ENCODE results near the gene MAP4K5. TPM values are rescaled to one million over a fixed set of nuclear protein-coding genes. Genes with fewer than 3 reads are reported as not detected.
"Not testable (repeated sequence)": the region's sequence is repeated elsewhere in the genome, so short reads cannot be mapped to it uniquely, and the experiment has no call there.

The MAP4K5 gene
- total RNA-seq, 2 donors from 2014 or later, result 17.6 to 25.3 TPM

DNA sequence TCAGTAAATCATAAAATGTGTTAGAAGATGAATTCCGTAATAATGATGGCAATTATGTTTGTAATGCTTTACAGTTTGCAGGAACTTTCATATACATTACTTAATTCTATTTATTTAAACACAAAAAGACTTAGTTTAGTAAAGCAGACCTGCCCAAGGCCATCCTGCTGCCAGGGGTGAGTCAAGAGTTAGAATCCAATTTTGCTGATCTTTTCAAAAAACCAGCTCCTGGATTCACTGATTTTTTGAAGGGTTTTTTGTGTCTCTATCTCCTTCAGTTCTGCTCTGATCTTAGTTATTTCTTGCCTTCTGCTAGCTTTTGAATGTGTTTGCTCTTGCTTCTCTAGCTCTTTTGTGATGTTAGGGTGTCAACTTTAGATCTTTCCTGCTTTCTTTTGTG lies 25.3 kb downstream of the MAP4K5 start:
- intact Hi-C loops (cut with DNase I); DNase-seq; ATAC-seq: not testable (repeated sequence)

GRCh38 chr14:50501642-50502041 lies 30.7 kb downstream of the MAP4K5 start:
- ATAC-seq, result no peak
- DNase-seq, result no peak

GRCh38 chr14:50497351-50497750 lies 35.0 kb downstream of the MAP4K5 start:
- ATAC-seq (no peak), DNase-seq (no peak)
- intact Hi-C loops (cut with DNase I), result no loop called here

More at GRCh38 chr14:50501642-50502041, 30.7 kb downstream of the MAP4K5 start:
- intact Hi-C loops (cut with DNase I), result no loop called here

- ATAC-seq (no peak), DNase-seq (no peak)
- intact Hi-C loops (cut with DNase I), result no loop called here
These were observed 42.5 kb downstream of the MAP4K5 start for GRCh38 chr14:50489851-50490250.

- intact Hi-C loops (cut with DNase I), result no loop called here
- DNase-seq (no peak), ATAC-seq (no peak)
These were observed 43.8 kb downstream of the MAP4K5 start for GRCh38 chr14:50488521-50488920.

DNA sequence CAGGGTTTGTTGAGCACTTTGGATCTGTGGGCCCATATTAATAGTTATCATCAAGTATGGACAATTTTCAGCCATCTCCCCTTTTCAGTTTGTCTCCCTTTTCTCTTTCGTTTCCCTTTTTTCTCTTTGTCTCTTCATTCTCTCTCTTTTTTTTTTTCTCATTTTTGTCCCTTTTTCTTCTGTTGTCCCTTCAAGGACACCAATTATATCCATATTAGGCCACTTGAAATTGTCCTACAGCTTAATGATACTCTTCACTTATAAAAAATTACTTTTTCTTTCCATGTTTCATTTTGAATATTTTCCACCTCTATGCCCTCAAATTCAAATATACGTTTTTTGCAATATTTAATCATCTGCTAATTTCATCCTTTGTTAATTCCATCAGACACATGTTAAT lies 53.3 kb downstream of the MAP4K5 start:
- DNase-seq (no peak), ATAC-seq (no peak)
- intact Hi-C loops (cut with DNase I), result no loop called here

DNA sequence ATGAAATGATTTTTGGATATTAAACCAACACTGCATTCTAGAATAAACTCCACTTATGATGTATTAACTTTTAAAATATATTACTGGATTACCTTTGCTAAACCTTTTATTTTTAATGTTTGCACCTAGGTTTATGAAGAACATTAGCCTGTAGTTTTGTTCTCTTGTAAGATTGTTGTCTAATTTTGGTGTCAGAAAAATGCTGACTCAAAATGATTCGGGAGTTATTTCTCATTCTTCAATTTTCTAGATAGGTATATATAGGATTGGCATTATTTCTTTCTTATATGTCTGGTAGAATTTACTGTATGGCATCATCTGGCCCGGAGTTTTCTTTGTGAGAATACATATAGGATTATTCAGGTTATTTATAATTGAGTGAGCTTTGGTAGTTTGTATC lies 54.6 kb downstream of the MAP4K5 start:
- intact Hi-C loops (cut with DNase I), result no loop called here
- DNase-seq (no peak), ATAC-seq (no peak)

GRCh38 chr14:50476134-50476533 lies 56.2 kb downstream of the MAP4K5 start:
- ATAC-seq (no peak), DNase-seq (no peak)
- intact Hi-C loops (cut with DNase I), result no loop called here

DNA sequence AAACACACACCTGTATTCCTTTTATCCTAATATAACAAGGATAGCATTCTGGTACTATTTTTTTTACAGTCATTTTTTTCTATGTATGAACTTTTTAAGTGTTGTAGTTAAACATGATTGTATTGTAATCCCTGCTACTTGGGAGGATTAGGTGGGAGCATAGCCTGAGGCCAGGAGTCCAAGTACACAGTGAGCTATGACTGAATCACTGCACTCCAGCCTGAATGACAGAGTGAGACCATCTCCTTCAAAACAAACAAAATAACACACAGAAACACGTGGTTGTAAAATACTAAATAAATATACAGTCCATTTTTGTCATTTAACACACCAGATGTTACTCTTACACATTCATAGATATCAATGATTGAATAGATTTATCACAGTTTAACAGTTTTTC lies 56.9 kb downstream of the MAP4K5 start:
- ATAC-seq (no peak), DNase-seq (no peak)
- intact Hi-C loops (cut with DNase I), result no loop called here

DNA sequence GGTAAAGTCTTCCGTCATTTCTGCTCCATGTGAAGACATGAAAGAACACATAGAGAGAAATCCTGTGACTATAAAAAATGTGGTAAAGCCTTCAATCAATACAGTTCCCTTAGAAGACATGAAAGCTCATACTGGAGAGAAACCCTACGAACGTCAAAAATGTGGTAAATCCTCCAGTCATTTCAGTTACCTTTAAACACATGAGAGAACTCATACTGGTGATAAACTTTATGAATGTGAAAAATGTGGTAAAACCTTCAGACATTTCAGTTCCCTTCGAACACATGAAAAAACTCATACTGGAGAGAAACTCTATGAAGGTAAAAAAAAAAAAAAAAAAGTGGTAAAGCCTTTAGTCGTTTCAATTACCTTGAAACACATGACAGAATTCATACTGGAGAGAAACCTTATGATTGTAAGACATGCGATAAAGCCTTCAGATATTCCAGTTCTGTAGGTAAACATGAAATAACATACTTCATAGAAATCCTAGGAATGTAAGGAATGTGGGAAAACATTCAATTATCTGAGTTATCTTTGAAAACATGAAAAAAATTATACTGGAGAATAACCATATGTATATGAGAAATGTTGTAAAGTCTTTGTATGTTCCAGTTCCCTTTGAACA lies 60.4 kb downstream of the MAP4K5 start:
- intact Hi-C loops (cut with DNase I), result no loop called here
- ATAC-seq (no peak), DNase-seq (no peak)

DNA sequence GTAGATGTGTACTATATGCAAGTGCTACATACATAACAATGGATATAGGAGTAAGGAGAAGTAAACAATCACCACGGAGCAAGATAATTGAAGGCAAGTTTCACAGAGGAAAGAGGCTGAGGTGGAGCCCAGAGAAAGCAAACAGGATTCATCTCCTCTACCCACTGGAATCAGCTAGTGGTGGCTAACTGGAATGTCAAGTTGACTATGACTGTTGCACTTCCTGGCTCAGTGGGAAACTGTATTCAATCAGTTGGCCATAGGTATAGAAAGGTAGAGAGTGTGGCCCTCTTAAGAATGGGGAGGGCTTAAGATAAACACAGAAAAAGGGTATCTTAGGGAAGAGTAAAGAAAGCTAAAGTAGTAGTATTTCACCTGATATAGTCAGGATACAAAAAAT lies 62.4 kb downstream of the MAP4K5 start:
- no peak for ATAC-seq
- intact Hi-C loops (cut with DNase I), result no loop called here
- no peak for DNase-seq

- no peak for DNase-seq
- ATAC-seq, result no peak
- intact Hi-C loops (cut with DNase I), result no loop called here
These were observed 70.3 kb downstream of the MAP4K5 start for GRCh38 chr14:50462111-50462510.

DNA sequence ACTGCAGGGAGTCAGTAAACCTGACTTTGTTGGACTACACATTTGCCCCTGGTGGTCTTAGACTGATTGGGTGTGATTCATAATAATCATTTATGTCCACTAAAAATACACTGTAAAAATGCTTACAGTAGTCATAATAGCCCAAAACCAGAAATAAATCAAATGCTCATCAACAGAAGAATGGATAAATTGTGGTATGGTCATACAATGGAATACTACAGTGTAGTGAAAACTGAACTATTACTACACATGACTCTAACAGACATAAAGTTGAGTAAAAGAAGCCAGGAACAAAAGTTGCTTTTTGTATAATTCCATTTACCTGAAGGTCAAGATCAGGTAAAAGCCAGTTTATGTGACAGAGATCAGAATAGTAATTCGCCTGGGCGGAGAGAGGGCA lies 78.5 kb downstream of the MAP4K5 start:
- DNase-seq (no peak), ATAC-seq (no peak)
- intact Hi-C loops (cut with DNase I), result no loop called here

GRCh38 chr14:50452979-50453705 lies 79.2 kb downstream of the MAP4K5 start:
- ATAC-seq (peak in 1 of 2 donors; percentile 94), DNase-seq (no peak)
- intact Hi-C loops (cut with DNase I), result no loop called here

- intact Hi-C loops (cut with DNase I), result no loop called here
These were observed 80.1 kb downstream of the MAP4K5 start for GRCh38 chr14:50452296-50452695.

GRCh38 chr14:50451854-50452253 lies 80.5 kb downstream of the MAP4K5 start:
- intact Hi-C loops (cut with DNase I), result no loop called here
- no peak for ATAC-seq
- no peak for DNase-seq

More at GRCh38 chr14:50452296-50452695, 80.1 kb downstream of the MAP4K5 start:
- ATAC-seq (no peak), DNase-seq (no peak)

GRCh38 chr14:50447461-50447860 lies 84.9 kb downstream of the MAP4K5 start:
- DNase-seq (no peak), ATAC-seq (peak in 1 of 2 donors; percentile 38)
- intact Hi-C loops (cut with DNase I), result no loop called here

DNA sequence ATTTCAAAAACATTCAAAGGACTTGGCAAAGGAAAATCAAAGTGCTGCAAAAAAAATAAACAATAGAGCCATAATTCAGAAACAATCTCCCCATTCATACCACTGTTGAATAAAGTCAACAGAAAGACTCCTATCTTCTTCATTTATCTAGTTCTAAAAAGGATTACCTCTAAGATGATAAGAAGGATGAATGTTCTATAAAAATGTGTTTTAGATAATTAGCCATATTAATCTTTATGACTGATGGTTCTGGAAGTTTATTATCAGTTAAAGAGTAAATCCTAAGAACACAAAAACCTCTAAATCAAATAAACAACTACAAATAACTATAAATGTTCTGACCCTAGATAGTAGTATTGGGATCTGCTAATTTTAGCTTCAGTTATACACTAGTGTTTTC lies 97.8 kb downstream of the MAP4K5 start:
- ATAC-seq (no peak), DNase-seq (no peak)
- intact Hi-C loops (cut with DNase I), result no loop called here

DNA sequence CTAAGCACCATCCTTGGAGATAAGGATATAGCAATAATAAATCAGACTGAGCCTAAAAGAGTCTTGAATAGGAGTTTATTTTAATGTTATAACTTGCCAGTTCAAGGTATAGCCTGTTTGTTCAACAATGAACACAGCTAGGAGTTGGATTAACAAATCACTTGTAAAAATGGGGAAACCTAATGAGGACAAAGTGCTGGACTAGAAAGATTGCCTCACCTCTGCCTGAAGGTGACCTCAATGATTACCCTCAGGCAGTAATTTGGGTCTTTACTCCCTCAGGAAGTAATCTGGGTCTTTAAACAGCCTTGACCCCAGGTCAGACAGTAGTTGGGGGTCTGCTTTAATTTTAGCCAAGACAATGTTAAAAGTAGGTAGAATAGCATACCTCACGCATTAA lies 100.2 kb downstream of the MAP4K5 start:
- no peak for DNase-seq
- ATAC-seq, result no peak
- intact Hi-C loops (cut with DNase I), result no loop called here

- intact Hi-C loops (cut with DNase I), result no loop called here
- ATAC-seq (no peak), DNase-seq (no peak)
These were observed 106.6 kb downstream of the MAP4K5 start for GRCh38 chr14:50425816-50426215.

- ATAC-seq (no peak), DNase-seq (no peak)
- intact Hi-C loops (cut with DNase I), result no loop called here
These were observed 107.3 kb downstream of the MAP4K5 start for GRCh38 chr14:50425105-50425504.
